ENCODE results near the gene NAT14.
A peak's percentile ranks its signal among the peaks of the same experiment; 100 is the strongest.

The NAT14 gene

DNA sequence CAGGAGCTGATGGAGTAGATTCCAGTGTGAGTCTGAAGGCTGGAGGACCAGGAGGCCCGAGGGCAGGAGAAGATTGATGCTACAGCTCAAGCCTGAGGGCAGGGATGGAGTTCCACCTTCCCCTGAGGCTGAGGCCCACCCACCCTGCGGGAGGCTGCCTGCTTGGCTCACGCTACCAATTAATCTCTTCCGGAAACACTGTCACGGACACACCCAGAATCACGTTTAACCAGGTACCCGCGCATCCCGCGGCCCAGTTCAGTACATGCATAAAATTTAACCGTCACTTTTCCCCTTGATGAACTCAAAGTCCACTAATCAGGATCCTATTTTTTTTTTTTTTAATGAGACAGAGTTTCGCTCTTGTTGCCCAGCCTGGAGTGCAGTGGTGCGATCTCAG lies 13.7 kb upstream of the NAT14 start:
- DNase-seq (ENCODE audit: low spot score) = no peak

- peak; percentile 92 for DNase-seq (ENCODE audit: low spot score)
Observed at GRCh38 chr19:55472463-55472862, 12.5 kb upstream of the NAT14 start.

- DNase-seq (ENCODE audit: low spot score) = peak; percentile 43
Observed at GRCh38 chr19:55473225-55474012, 11.6 kb upstream of the NAT14 start.

DNA sequence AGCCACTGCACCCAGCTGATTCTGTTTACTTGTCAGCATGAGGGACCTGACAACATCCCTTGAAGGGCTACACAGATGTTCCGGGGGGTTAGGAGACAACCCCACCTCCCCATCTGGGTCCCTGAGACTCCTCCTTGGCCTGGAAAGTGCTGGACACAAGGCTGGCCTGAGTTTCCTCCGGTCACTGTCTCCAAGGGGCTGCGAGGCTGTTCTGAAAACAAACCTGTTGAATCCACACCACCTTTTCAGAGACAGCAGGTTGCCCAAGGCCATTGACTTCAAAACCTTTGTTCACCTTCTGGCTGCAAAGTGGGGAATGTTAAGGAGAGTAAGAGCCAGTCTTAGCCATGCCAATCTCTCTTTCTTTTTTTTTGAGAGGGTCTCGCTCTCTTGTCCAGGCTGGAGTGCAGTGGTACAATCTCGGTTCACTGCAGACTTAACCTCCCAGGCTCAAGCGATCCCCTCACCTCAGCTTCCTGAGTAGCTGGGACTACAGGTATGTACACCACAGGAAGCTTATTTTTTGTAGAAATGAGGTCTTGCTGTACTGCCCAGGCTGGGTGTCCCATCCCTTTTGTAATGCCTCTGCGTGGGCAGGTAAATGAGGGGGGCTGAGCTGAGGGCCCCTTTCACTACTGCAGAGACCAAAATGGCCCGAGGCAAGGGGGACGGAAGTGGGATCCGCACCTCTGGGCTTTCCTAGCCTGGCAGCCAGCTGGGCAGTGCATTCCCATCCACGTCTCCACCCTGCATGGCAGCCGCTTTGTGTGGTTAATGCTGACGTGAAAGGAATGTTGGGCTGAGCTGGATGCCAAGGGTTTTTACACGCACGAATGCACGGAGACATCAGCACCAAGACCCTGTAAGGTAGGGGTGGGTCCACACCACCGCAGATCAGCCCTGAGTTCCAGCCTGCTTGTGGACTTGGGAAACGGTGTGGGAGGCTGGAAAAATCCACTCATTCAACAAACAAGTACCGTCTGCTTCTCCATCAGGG lies 10.4 kb upstream of the NAT14 start:
- DNase-seq (ENCODE audit: low spot score) = peak; percentile 95

- DNase-seq (ENCODE audit: low spot score) = peak; percentile 97
Observed at GRCh38 chr19:55476100-55476775, 8.8 kb upstream of the NAT14 start, which contains the start of gene ZNF628. Gene ZNF628, plus strand, starts transcription at chr19:55476617. Its CDS starts 3,294 bp downstream, at chr19:55479911.

GRCh38 chr19:55477905-55478304 lies 7.1 kb upstream of the NAT14 start:
- DNase-seq (ENCODE audit: low spot score) = no peak

GRCh38 chr19:55478364-55478763 lies 6.6 kb upstream of the NAT14 start:
- no peak for DNase-seq (ENCODE audit: low spot score)

DNA sequence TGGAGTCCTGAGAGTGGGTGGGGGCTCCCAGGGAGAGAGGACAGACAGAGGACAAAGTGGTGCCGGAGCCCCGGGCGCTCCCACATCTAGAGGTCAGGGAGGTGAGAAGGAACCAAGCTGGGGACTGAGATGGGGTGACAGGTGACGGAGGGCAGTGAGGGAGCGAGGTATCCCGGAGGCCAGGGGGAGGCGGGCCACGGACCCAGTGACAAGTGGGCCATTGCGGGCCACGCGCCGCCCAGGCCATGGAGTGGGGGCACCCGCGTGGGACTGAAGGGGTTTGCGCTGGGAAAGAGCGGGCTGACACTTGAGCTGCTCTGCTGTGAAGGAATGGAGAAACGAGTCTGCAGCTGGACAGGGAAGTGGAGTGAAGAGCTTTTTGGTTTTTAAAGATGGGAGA lies 5.9 kb upstream of the NAT14 start:
- DNase-seq (ENCODE audit: low spot score) = no peak

DNA sequence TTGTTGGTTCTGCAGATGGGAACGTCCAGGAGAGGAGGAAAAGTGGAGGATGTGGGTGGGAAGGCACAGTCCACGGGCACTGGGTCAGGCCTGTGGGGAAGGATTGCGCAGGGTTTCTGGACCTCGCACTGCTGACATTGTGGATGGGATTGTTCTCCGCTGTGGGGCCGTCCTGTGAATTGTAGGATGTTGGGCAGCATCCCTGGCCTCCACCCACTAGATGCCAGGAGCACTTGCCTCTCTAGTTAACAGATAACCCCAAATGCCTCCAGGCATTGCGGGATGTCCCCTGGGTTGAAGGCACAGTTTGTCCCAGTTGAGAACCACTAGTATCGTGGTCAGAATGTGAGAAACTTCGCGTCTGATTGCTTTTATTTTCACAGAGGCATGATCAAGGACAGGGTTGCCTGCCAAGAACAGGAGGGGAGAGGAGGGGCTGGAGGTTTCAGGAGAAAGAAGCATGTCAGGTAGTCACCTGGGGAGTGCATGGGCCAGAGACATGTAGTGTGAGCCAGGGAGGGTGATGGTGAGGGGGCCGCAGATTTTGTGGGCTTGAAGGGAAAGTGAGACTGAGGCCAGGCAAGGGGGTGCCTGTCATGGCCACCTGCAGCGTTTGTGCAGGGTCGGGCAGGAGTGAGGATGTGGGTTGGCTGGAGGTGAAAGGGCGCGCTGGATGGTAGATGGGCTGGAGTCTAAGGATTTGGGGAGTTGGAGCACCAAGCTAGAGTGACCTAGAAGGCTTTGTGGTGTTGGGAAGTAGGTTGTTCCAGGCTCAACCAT lies 5.3 kb upstream of the NAT14 start:
- DNase-seq (ENCODE audit: low spot score) = peak; percentile 61

DNA sequence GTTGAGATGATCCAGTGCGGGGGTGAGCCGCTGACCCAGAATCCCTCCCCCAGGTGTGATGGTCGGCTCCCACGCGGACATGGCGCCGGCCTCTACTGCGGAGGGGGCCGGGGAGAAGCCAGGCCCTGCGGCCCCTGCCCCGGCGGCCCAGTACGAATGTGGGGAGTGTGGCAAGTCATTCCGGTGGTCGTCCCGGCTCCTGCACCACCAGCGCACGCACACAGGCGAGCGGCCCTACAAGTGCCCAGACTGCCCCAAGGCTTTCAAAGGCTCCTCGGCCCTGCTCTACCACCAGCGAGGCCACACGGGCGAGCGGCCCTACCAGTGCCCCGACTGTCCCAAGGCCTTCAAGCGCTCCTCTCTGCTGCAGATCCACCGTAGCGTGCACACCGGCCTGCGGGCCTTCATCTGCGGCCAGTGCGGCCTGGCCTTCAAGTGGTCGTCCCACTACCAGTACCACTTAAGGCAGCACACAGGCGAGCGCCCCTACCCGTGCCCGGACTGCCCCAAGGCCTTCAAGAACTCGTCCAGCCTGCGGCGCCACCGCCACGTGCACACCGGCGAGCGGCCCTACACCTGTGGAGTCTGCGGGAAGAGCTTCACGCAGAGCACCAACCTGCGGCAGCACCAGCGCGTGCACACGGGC lies 3.7 kb upstream of the NAT14 start:
- DNase-seq (ENCODE audit: low spot score) = no peak

DNA sequence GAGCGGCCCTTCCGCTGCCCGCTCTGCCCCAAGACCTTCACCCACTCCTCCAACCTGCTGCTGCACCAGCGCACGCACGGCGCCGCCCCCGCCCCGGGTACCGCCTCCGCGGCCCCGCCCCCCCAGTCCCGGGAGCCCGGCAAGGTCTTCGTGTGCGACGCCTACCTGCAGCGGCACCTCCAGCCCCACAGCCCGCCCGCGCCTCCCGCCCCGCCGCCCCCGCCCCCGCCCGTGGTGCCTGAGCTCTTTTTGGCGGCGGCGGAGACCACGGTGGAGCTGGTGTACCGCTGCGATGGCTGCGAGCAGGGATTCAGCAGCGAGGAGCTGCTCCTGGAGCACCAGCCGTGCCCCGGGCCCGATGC lies 3.2 kb upstream of the NAT14 start:
- no peak for DNase-seq (ENCODE audit: low spot score)

GRCh38 chr19:55482156-55482961 lies 2.6 kb upstream of the NAT14 start:
- no peak for DNase-seq (ENCODE audit: low spot score)

- DNase-seq (ENCODE audit: low spot score) = no peak
Observed at GRCh38 chr19:55482967-55483705, 1.9 kb upstream of the NAT14 start.

GRCh38 chr19:55483706-55484592 lies 1.0 kb upstream of the NAT14 start:
- DNase-seq (ENCODE audit: low spot score) = no peak

DNA sequence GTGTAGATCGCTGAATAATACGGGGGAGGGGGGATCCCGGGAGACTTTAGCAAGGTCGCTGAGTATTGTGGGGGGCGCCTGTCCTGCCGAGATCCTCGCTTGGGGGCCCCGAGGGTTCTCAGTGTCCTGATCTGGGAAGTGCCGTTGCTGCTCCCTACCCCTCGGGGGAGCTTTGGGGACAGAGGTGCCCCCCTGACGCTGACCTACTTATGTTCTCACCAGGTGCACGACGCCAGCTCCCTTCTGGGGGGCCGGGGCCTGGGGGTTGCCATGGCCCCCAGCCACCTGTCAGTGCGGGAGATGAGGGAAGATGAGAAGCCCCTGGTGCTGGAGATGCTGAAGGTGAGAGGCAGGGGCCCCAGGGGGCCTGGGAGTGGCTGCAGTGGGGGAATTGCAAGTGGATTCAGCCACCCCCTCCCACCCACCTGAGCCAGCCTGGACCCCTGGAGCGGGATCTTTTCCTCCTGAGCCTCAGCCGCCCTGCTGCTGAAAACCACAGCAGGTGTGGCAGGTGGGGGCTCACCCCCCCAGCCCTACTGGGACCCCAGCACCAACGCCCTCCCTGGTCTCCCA lies 537 bp downstream of the NAT14 start:
- no peak for DNase-seq (ENCODE audit: low spot score)

GRCh38 chr19:55486043-55486970 lies 1.3 kb downstream of the NAT14 start:
- DNase-seq (ENCODE audit: low spot score) = peak; percentile 25

Measured in kidney tubule cell (primary cell).